22Rv1 (cell line): ENCODE measurements around the gene NET1.

Experiments used
- H3K27ac ChIP-seq: fragments of 450-650 bp; 2 replicates; pipeline ENCODE4 v1.5.1; 2017
- CTCF ChIP-seq: fragments of 450-650 bp; IDR thresholded peaks from 2 replicates; pipeline ENCODE4 v1.5.1; 2017; ENCODE audit warnings: mild to moderate bottlenecking
- ZFX ChIP-seq: fragments of 450-650 bp; IDR thresholded peaks from 2 replicates; pipeline ENCODE4 v1.6.1; 2017; ENCODE audit warnings: antibody characterized with exemption, borderline replicate concordance

The NET1 gene

GRCh38 chr10:5387169-5387568 is 25.2 kb upstream of the NET1 start:
- TF ChIP-seq CTCF (no peak), ZFX (no peak)
- no peak overlapping the region for H3K27ac ChIP-seq

GRCh38 chr10:5390607-5391205 is 21.7 kb upstream of the NET1 start:
- no peak overlapping the region for H3K27ac ChIP-seq
- TF ChIP-seq CTCF (no peak), ZFX (no peak)

- H3K27ac ChIP-seq = no peak overlapping the region
- TF ChIP-seq ZFX = no peak
- TF ChIP-seq CTCF = no peak
Measured at GRCh38 chr10:5391790-5392189, 20.6 kb upstream of the NET1 start.

- TF ChIP-seq CTCF = no peak
- no peak for TF ChIP-seq ZFX
- no peak overlapping the region for H3K27ac ChIP-seq
Measured at GRCh38 chr10:5393529-5393928, 18.8 kb upstream of the NET1 start.

GRCh38 chr10:5395168-5395567 is 17.2 kb upstream of the NET1 start:
- TF ChIP-seq CTCF (no peak), ZFX (no peak)

GRCh38 chr10:5396556-5397300 is 15.6 kb upstream of the NET1 start:
- H3K27ac ChIP-seq = no peak overlapping the region
- TF ChIP-seq ZFX = no peak
- TF ChIP-seq CTCF = no peak

More at GRCh38 chr10:5395168-5395567, 17.2 kb upstream of the NET1 start:
- no peak overlapping the region for H3K27ac ChIP-seq

- H3K27ac ChIP-seq = no peak overlapping the region
- TF ChIP-seq ZFX (no peak), CTCF (no peak)
Measured at GRCh38 chr10:5399332-5399731, 13.0 kb upstream of the NET1 start.
